ENCODE data around the gene KIF20A.

GRCh38 chr5:138139781-138140090 is 39.2 kb upstream of the KIF20A start:
- TF ChIP-seq CTCF (IDR thresholded peaks at IDR 0.05) (no peak), POLR2A (IDR thresholded peaks at IDR 0.05) (no peak)
